OCI-LY3 (cell line): ENCODE results near the gene AXIN1.

Experiments used
- CTCF ChIP-seq: fragments of 200-600, 300-600 bp; sonication (generic); IDR thresholded peaks from 2 replicates; pipeline ENCODE4 v1.5.1; 2014; ENCODE audit warnings: antibody characterized with exemption, low read length, low read depth
- EZH2phosphoT487 ChIP-seq: fragments of 200-600 bp; shearing (Covaris generic); IDR thresholded peaks from 2 replicates; pipeline ENCODE4 v1.6.1; 2018; ENCODE audit warnings: antibody characterized with exemption, mixed run types, low read depth

- no peak for TF ChIP-seq CTCF
- TF ChIP-seq EZH2phosphoT487: no peak
Measured at GRCh38 chr16:360698-361336, 8.3 kb upstream of the AXIN1 start.
